ENCODE measurements around the gene PRMT7.

- no peak for TF ChIP-seq CTCF (IDR thresholded peaks at IDR 0.05)
- no peak for TF ChIP-seq POLR2A (IDR thresholded peaks at IDR 0.05)
- TF ChIP-seq POLR2AphosphoS5 (IDR thresholded peaks at IDR 0.05), result no peak
Observed at GRCh38 chr16:68380676-68381362, 70.0 kb downstream of the PRMT7 start.

Data from gastroesophageal sphincter (tissue), 3 donors.